CD4-positive, alpha-beta T cell treated with Interleukin-6 for 4 hours (primary cell): ENCODE measurements around the gene ABCC9.

Source experiments
- DNase-seq: peaks from one replicate; pipeline ENCODE4 v3.0.0-alpha.2; 2020; ENCODE audit warnings: mixed read lengths

The ABCC9 gene

DNA sequence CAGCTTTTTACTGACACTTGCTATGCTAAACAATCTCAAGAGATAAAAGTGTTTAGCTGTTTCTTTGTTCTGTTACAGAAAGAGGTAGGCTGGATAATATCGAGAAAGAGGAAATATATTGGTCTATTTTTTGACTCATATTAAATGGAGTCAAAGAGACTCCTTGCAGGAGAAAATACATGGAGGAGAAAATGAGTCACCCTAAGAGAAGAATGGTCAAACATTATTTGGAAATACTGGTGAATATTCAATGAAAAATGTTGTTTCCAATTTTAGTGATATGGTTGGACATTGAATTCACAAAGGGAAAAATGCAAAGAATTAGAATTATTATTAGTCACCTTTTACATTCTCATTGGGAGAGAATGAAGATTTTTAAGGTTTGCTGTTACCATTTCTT, 169.9 kb downstream of the ABCC9 start:
- no peak for DNase-seq

DNA sequence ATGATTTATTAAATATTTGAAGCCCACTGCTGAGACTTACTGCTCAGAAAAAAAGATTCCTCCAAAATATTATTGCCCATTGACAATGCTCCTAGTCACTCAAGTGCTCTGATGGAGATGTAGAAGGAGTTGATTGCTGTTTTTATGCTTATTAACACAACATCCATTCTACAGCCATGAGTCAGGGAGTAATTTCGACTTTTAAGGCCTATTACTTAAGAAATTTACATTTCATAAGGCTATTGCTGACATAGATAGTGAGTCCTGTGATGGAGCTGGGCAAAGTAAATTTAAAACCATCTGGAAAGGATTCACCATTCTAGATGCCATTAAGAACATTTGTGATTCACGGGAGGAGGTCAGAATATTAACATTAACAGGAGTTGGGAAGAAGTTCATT, 171.9 kb downstream of the ABCC9 start:
- DNase-seq = no peak

DNA sequence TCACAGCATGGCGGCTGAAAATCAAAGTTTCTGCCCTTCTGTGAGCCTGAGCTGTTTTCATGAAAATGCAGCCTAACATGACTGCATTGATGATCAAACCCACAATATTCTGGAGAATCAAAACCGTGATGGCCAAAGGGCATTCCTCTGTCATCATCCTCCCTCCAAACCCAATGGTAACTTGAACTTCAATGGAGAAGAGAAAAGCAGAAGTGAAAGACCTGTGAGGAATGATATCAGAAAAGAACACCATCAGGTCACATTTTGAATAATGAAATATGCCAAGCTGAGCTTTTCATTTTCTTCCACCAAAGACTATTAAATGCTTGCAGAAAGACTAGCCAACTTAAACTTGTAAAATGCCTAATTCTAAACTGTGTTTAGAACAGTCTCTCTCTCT, 174.8 kb downstream of the ABCC9 start:
- DNase-seq = no peak

DNA sequence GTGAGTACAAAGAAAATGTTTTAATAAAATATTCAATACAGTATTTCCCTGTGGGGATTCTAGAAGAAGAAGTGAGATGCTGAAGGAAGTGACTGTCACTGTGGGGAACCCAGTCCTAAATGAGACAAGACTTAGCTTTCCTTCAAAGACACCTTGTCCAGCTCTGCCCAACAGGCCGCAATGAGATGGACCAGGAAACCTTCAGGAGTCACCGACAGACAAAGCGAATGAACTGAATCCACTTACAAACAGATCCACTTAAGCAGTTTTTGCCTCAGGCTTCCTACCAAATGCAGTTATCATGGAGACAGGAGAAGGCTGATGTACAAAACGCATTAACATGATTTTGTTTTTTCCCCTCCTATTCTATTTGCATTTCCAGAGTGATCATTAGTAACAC, 176.3 kb downstream of the ABCC9 start:
- DNase-seq = no peak

DNA sequence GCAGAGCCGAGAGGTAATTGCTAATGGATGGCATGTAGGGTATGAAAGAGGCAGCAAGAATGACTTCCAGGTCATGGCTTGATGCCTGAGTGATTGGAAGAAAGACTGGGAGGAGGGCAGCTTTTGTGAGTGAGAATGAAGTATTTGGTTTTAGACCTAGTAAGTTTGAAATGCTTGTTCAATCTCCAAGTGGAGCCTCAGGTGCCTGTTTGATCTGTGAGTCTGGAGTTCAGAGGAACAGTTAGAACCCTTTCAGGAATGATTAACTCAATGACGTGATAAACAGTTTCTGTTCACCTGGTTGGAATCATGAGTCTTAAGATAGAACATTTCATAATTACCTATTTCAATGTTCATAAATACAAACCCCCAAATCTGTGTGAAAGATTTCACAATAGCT, 177.2 kb downstream of the ABCC9 start:
- DNase-seq = no peak

DNA sequence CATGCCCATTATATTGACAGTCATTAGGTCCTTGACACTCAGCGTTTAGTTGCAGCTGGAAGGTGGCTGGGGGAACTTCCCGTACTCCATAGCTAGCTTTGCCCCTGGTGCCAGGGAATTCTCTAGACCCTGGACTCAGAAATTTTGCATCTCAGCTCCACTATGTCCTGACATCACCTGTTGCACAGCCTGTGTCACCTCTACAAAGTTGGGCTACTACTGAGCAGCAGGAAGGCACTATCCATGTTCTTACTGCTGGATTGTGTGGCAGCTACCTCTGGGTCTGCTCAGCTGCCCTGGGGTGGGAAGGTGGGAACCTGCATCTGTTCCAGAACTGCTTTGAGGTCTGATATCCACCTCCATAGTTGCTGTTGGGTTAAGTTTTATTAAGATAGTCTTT, 177.7 kb downstream of the ABCC9 start:
- no peak for DNase-seq

DNA sequence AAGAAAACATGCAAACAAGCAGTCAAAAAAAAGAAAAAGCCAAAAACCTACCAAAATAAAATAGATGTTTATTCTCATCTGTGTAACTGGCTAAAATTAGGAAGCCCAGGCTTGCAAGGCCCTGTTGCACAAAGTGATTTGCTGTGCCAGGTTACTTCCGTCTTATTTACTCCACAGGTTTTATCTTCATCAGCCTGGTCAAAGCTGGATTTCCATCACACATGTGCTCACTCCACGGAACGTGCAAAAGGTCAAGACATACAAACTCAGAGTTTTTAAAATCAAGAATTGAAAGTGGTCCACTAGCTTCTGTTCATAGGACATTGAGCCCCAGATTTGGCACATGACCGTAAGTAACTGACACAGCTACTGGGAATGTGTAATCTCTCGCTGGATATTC, 181.5 kb downstream of the ABCC9 start:
- no peak for DNase-seq

DNA sequence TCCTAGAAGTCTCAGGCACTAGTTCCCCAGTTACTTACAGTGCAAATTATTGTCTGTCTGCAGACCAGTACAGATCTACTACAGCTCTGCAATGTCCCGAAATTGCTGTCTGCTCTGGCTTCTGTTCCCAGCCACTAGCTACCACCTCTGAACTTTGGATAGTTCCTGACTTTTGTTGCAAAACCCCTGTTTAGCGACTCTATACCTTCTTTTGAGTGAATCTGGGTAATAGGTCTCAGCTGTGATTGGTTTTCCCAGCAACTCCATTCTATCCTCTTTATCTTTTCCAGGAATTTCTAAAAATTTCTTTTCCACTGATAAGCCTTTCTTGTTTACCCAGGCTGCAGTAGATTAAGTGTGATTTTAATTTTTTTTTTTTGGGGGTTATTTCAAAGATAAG, 183.5 kb downstream of the ABCC9 start:
- no peak for DNase-seq

DNA sequence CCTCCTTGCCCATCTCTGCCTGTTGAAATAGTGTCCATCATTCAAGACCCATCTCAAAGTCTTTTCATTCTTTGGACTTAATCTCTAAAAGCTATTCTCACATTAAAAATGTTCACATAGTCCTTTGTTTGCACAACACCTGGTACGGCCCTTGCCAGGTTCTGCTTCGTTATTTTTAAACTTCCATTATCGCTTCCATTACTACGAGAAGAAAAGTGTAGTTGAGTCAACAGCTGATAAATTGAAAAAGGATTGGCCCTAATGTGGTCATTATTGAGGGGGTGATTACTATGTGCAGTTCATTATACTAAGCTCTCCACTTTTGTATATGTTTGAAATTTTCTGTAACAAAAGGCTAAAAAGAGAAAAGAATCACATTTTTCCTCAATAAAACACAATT, 184.5 kb downstream of the ABCC9 start:
- no peak for DNase-seq

DNA sequence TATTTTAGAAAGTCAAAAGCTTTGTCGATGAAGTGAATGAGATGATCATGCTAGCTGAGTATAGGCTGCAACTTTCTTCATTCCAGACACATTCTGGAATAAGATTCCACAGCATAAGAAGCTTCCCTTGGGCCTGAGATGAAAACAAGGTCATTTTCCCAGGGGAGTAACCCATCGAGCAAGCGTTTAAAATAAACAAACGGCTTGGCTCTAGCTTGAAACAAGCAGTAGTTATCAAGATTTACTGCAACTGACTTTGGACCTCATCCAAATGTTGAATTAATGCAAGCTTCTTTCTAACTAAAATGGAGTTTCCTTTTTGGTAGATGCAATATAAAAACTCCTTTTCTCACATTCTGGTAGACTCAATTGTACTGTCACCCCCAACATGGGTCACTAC, 189.7 kb downstream of the ABCC9 start:
- no peak for DNase-seq
